ENCODE measurements around the gene APMAP.

The APMAP gene

DNA sequence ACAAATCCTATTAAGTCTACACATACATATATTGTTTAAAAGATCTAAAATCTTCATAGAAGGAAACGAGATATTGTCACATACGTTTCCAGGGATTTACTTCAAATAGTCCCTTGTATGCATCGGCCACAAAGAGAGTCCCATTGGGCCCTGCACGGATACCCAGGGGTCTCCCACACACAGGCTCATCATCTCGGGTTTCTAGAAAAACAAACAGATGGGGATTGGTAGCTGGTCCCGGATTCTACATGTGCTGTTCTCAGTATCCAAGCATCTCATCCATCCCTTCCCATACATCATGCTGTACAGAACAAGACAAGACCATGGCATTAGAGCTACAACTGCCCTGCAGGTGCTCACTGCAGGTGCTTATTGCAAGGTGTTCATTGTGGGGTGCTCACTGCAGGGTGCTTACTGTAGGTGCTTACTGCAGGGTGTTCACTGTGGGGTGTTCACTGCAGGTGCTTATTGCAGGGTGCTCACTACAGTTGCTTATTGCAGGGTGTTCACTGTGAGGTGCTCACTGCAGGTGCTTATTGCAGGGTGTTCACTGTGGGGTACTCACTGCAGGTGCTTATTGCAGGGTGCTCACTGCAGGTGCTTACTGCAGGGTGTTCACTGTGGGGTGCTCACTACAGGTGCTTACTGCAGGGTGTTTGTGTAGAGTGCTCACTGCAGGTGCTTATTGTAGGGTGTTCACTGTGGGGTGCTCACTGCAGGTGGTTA, 21.0 kb downstream of the APMAP start:
- H3K4me3 ChIP-seq (ENCODE audit: low read depth, low read length) = no peak overlapping the region
- DNase-seq (ENCODE audit: low read depth) = no peak
- TF ChIP-seq, protein P1, sequence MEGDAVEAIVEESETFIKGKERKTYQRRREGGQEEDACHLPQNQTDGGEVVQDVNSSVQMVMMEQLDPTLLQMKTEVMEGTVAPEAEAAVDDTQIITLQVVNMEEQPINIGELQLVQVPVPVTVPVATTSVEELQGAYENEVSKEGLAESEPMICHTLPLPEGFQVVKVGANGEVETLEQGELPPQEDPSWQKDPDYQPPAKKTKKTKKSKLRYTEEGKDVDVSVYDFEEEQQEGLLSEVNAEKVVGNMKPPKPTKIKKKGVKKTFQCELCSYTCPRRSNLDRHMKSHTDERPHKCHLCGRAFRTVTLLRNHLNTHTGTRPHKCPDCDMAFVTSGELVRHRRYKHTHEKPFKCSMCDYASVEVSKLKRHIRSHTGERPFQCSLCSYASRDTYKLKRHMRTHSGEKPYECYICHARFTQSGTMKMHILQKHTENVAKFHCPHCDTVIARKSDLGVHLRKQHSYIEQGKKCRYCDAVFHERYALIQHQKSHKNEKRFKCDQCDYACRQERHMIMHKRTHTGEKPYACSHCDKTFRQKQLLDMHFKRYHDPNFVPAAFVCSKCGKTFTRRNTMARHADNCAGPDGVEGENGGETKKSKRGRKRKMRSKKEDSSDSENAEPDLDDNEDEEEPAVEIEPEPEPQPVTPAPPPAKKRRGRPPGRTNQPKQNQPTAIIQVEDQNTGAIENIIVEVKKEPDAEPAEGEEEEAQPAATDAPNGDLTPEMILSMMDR (IDR thresholded peaks at IDR 0.05; ENCODE audit: low read depth, low read length, missing control alignments) = no peak

DNA sequence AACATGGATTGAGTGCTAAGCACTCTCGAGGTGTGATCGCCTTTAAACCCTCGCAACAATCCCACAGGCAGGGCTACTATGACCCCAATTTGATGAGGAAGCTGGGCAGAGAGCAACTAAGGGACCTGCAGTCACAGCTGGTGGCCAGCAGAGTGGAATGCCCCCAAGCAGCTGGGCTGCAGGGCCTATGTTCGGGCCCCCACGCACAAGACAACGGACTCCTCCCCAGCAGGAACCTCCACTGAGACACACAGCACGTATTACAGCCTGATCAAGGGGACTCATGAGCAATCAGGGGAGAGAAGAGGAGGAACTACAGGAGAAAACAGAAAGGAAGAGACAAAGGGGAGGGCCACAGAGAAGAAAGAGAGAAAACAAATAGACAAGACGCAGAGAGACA, 21.8 kb downstream of the APMAP start:
- TF ChIP-seq, protein P1 (IDR thresholded peaks at IDR 0.05; ENCODE audit: low read depth, low read length, missing control alignments) = no peak
- H3K4me3 ChIP-seq (ENCODE audit: low read depth, low read length) = no peak overlapping the region
- DNase-seq (ENCODE audit: low read depth) = no peak

DNA sequence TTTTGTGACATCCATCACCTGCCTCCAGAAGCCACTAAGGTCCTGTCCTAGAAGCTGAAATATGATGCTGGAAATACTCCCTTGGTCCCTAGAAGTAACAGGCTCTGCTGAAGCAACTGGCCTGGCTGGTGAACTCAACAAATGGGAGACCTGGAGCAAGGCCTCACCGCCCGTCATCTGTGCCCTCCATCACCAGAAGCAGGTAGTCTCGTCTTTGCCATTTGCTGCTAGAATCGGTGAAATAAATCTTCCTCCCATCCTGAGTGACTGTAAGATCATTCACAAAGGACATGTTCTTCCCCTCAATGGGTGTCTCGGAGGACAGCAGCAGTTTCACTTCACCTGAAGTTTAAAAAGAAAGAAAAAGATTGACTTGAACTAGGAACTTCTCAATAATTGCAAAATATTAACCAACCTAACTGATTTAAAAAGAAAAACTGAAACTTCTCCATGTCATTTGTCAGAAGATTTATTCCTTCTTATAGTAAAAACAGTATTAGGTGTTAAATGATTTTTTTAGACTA, 22.5 kb downstream of the APMAP start:
- TF ChIP-seq, protein P1 (IDR thresholded peaks at IDR 0.05; ENCODE audit: low read depth, low read length, missing control alignments) = no peak
- no peak overlapping the region for H3K4me3 ChIP-seq (ENCODE audit: low read depth, low read length)
- DNase-seq (ENCODE audit: low read depth) = no peak

DNA sequence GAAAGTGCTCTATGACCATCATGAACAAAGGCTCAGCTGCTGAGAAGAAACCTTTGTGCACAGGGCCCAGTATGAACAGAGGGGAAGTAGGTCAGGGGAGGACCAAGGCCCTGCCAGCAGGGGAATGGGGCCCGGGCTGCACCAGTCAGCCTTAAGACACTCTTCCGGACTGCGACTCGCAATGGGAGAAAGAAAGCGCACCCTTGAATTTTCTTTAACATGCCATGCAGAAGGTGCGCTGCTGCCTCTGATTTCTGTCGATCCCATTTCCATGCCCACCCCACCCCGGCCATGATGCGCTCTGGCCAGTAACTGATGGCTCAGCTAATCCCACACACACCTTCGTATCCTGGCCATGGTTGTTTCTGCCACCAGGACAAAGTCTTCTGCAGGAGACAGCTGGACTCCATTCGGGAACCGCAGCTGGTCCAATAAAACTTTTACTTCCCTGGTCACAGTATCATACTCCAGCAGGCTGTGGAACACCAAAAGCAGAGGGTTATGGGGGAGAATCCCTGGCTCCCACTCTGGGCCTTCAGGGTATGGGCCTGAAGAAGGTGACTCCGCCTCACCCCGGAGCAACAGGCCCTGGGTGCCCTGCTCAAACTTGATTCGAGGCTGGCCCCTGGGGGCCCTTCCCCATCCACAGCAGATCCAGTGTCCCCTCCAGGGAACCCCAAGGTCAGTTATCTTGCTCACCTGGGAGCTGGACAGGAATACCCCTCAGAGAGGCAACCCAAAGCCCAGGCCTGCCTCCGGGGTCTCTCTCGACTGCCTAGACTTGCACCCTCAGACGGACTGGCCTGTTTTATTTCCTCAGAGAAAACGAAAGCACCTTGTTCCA, 23.1 kb downstream of the APMAP start:
- TF ChIP-seq, protein P1 (IDR thresholded peaks at IDR 0.05; ENCODE audit: low read depth, low read length, missing control alignments) = no peak
- no peak overlapping the region for H3K4me3 ChIP-seq (ENCODE audit: low read depth, low read length)
- no peak for DNase-seq (ENCODE audit: low read depth)

DNA sequence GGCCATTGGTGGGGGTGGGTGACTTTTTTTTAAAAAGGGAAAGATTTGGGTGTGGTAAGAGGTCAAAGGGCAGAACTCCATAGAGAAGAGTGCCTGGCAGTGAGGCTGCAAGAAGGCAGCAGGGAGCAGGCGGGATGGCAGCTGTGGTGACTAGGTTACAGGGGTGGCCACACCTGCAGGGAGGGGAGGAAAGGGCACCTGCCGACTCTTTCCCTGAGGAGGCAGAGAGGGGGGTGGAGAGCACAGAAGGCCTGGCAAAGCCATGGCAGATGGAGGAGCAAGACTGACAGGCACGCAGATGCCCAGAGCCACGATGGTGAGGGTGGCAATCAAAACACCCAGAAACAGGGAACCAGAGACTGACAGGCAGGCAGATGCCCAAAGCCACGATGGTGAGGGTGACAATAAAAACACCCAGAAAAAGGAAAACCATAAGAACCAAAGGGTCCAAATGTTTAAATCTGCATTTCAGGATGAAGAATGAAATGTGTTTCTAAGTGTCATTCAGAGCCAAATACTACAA, 24.2 kb downstream of the APMAP start:
- DNase-seq (ENCODE audit: low read depth) = no peak
- H3K4me3 ChIP-seq (ENCODE audit: low read depth, low read length) = no peak overlapping the region

DNA sequence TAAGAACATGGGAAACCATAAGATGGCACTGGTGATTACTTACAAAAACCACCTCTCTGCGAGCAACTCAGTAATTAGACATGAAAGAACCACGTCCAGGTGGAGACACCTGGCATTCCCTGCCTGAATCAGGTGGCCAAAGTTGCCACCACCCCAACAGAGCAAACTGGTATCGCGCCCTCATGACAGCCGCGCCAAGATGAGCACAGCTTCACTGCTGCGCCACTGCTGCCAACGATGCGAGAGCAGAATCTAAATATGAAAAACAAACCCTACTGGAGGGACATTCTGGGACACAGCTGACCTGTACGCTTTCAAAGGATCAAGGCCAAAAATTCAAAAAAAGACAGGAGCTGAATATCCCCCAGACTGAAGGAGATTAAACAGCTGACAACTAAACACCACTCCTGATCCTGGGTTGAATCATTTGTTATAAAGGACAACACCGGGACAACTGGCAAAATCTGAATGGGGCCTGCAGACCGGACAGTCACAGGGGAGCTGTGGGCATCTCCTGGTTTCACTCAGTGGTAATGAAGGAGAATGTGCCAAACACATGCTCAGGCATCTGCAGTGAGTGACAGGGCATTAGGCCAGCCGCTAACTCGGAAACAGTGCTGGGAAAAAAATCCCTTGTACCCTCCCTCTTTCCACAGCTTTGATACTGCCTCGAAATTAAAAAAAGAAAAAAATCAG, 26.1 kb downstream of the APMAP start:
- H3K4me3 ChIP-seq (ENCODE audit: low read depth, low read length) = no peak overlapping the region
- DNase-seq (ENCODE audit: low read depth) = no peak
- TF ChIP-seq, protein P1 (IDR thresholded peaks at IDR 0.05; ENCODE audit: low read depth, low read length, missing control alignments) = no peak

More for the DNA sequence above, 24.2 kb downstream of the APMAP start:
- TF ChIP-seq, protein P1 (IDR thresholded peaks at IDR 0.05; ENCODE audit: low read depth, low read length, missing control alignments) = no peak

Measured in GM12864 (cell line).